ENCODE results near the gene HOXA11.

GRCh38 chr7:27146491-27147198 is 38.4 kb downstream of the HOXA11 start:
- TF ChIP-seq CTCF (IDR thresholded peaks at IDR 0.05; ENCODE audit: borderline replicate concordance, extremely low read depth, low read length, poor library complexity, severe bottlenecking) (no peak), EZH2 (IDR thresholded peaks at IDR 0.05; ENCODE audit: borderline replicate concordance, low read depth, low read length, severe bottlenecking) (no peak)

All from DND-41 (cell line).